Spleen (tissue), 11 donors: ENCODE data around the gene BYSL. TPM values are rescaled to one million over a fixed set of nuclear protein-coding genes. Genes with fewer than 3 reads are reported as not detected.

Experiments used
- DNase-seq: peaks from one replicate; pipeline ENCODE4 v3.0.0-alpha.2; 2020
- H3K27ac ChIP-seq, 8 donors: fragments of 200-600 bp; sonication (generic) in 7 of 8; 1 replicate in 4 of 8; 2 replicates in 4 of 8; pipeline versions ENCODE4 v1.5.0 to v1.8.0; 2016 to 2021; ENCODE audit warnings: inconsistent platforms in 4 of 8, mild to moderate bottlenecking in 4 of 8, moderate library complexity in 1 of 8
- H3K27me3 ChIP-seq, 7 donors: fragments of 200-600 bp; sonication (generic) in 6 of 7; replicated peaks in 1 of 7; 1 replicate in 4 of 7; 2 replicates in 3 of 7; pipeline versions ENCODE4 v1.5.0 to v1.8.0; 2016 to 2021; ENCODE audit warnings: inconsistent platforms in 3 of 7, mild to moderate bottlenecking in 1 of 7
- H3K36me3 ChIP-seq, 6 donors: fragments of 200-600 bp; sonication (generic) in 5 of 6; 1 replicate in 4 of 6; 2 replicates in 2 of 6; pipeline versions ENCODE4 v1.5.0 to v1.8.0; 2016 to 2021; ENCODE audit warnings: inconsistent platforms in 2 of 6
- H3K4me1 ChIP-seq, 6 donors: fragments of 200-600 bp; sonication (generic) in 5 of 6; 1 replicate in 3 of 6; 2 replicates in 3 of 6; pipeline versions ENCODE4 v1.5.0 to v1.8.0; 2016 to 2021; ENCODE audit warnings: inconsistent platforms in 3 of 6
- H3K4me3 ChIP-seq, 8 donors: fragments of 200-600 bp; sonication (generic) in 7 of 8; 1 replicate in 4 of 8; 2 replicates in 4 of 8; pipeline versions ENCODE4 v1.5.0 to v1.8.0; 2016 to 2021; ENCODE audit warnings: inconsistent platforms in 4 of 8, mild to moderate bottlenecking in 4 of 8, moderate library complexity in 2 of 8
- H3K9me3 ChIP-seq, 8 donors: fragments of 200-600 bp; sonication (generic) in 7 of 8; 1 replicate in 4 of 8; 2 replicates in 4 of 8; pipeline versions ENCODE4 v1.5.0 to v1.8.0; 2016 to 2021; ENCODE audit warnings: inconsistent platforms in 4 of 8
- CTCF ChIP-seq, 11 experiments: fragments of 200-600 bp in 7 of 11; fragments of 450-650 bp in 4 of 11; sonication (generic) in 4 of 11; IDR thresholded peaks in 8 of 11; conservative IDR thresholded peaks in 3 of 11; 1 replicate in 7 of 11; 2 replicates in 4 of 11; pipeline versions ENCODE4 v1.4.0 to v1.8.0; 2016 to 2021; ENCODE audit warnings: antibody characterized with exemption in 11 of 11, inconsistent platforms in 4 of 11, mild to moderate bottlenecking in 1 of 11
- POLR2A ChIP-seq, 3 donors: fragments of 450-650 bp; IDR thresholded peaks; one replicate each; pipeline ENCODE4 v1.5.1; 2017; ENCODE audit warnings: antibody characterized with exemption in 3 of 3, mild to moderate bottlenecking in 1 of 3
- POLR2AphosphoS5 ChIP-seq, 3 donors: sonication (generic); formaldehyde crosslinking; IDR thresholded peaks; one replicate each; pipeline ENCODE4 v1.5.1; 2017; ENCODE audit warnings: antibody characterized with exemption in 3 of 3
- WGBS, 5 donors: extraction: QIAGEN DNeasy Blood & Tissue Kit in 3 of 5; methylation state at CpG; one replicate each; pipeline versions ENCODE4 v1.1.5 to v1.1.7; 2013 to 2018; 5-methylcytosine and 5-hydroxymethylcytosine counted together
- intact Hi-C: fragments of 100-400 bp; cut with DNase I; formaldehyde crosslinking; loops from one replicate; pipeline ENCODE4 v1.15.0; 2023; ENCODE audit warnings: low total_unique reads
- polyA plus RNA-seq, 3 donors: library from polyadenylated mRNA; stranded (reverse); fragments of 200-250 nt; gene quantifications; one replicate each; pipeline ENCODE4 v1.2.1, GENCODE V29; 2013
- total RNA-seq, 7 donors: library from RNA; depleted of rRNA in 3 of 7; stranded (reverse); fragments of >200 nt in 3 of 7; fragmentation: NEBNext Ultra II Directional in 4 of 7; extraction: Animal tissue kit (Norgen Biotek cat#: 25700) in 4 of 7; gene quantifications; one replicate each; pipeline versions ENCODE4 v1.1.0 to v1.2.1, GENCODE V29; 2016 to 2021
- donor health status: healthy with polysubstance abuse.
- donor health status: DM: no; HTN: no; CAD: no; lungs with moderate emphysema.
- donor health status: DM: no; HTN: no; CAD: no.
- donor health status: Bipolar disorder and iron deficiency.
- donor health status: healthy.
- donor health status: DM: no; HTN: no; CAD: no.
- donor health status: DM: yes; HTN: yes; CAD: no.

The BYSL gene
- total and polyA plus RNA-seq, 10 donors: 5.9 to 19.7 (median 10.4) TPM

GRCh38 chr6:41932378-41932777 is 11.1 kb downstream of the BYSL start:
- Histone ChIP-seq H3K4me3 (no peak overlapping the region), H3K27me3 (no peaks in the 10 kb centered on the region), H3K27ac (no peak overlapping the region), H3K4me1 (peaks cover 26 to 59% (median 33%) of the 10 kb centered on the region in 6 donors), H3K9me3 (no peaks in the 10 kb centered on the region), H3K36me3 (peaks cover 0 to 100% (median 96%) of the 10 kb centered on the region in 6 donors)
- no peak for DNase-seq
- intact Hi-C loops: no loop called here
- no peak for TF ChIP-seq CTCF (IDR thresholded peaks at IDR 0.05 in 8 of 11, conservative IDR thresholded peaks at IDR 0.05 in 3 of 11)
- TF ChIP-seq POLR2A (IDR thresholded peaks at IDR 0.05): no peak
- TF ChIP-seq POLR2AphosphoS5 (IDR thresholded peaks at IDR 0.05): peak; percentile 48 to 74 (median 57)
- 88 to 96% (median 93%) methylated on average over 15 of the region's 15 CpGs for WGBS, 5 donors

GRCh38 chr6:41934278-41935192 is 13.2 kb downstream of the BYSL start:
- intact Hi-C loops: loop anchor here (5.0 kb wide), 1 partner anchor 108 kb away; no protein-coding TSS in a partner anchor
- peaks cover 47 to 71% (median 54%) of the 10 kb centered on the region in 6 donors for H3K4me1 ChIP-seq
- TF ChIP-seq POLR2AphosphoS5 (IDR thresholded peaks at IDR 0.05) (peak in 1 of 3 donors; percentile 44), CTCF (IDR thresholded peaks at IDR 0.05 in 8 of 11, conservative IDR thresholded peaks at IDR 0.05 in 3 of 11) (no peak)

GRCh38 chr6:41935193-41935574 is 13.9 kb downstream of the BYSL start:
- DNase-seq: no peak
- 8 to 44% (median 40%) methylated on average over 1 of the region's 1 CpG for WGBS, 5 donors
- Histone ChIP-seq H3K27ac (peak overlapping the region in 6 of 8 donors; percentile 54 to 96 (median 91)), H3K36me3 (peaks cover 0 to 100% (median 68%) of the 10 kb centered on the region in 6 donors), H3K4me1 (peaks cover 53 to 74% (median 61%) of the 10 kb centered on the region in 6 donors), H3K27me3 (no peaks in the 10 kb centered on the region), H3K4me3 (peak overlapping the region in 1 of 8 donors; percentile 98), H3K9me3 (no peaks in the 10 kb centered on the region)
- intact Hi-C loops: loop anchor here (5.0 kb wide), 1 partner anchor 107 kb away; no protein-coding TSS in a partner anchor
- TF ChIP-seq CTCF (IDR thresholded peaks at IDR 0.05 in 8 of 11, conservative IDR thresholded peaks at IDR 0.05 in 3 of 11): no peak
- no peak for TF ChIP-seq POLR2A (IDR thresholded peaks at IDR 0.05)
- no peak for TF ChIP-seq POLR2AphosphoS5 (IDR thresholded peaks at IDR 0.05)

More at GRCh38 chr6:41934278-41935192, 13.2 kb downstream of the BYSL start:
- no peak for DNase-seq
- 68 to 83% (median 73%) methylated on average over 7 of the region's 7 CpGs for WGBS, 5 donors
- Histone ChIP-seq H3K4me3 (no peak overlapping the region), H3K27ac (peak overlapping the region in 7 of 8 donors; percentile 22 to 96 (median 91)), H3K27me3 (no peaks in the 10 kb centered on the region), H3K36me3 (peaks cover 0 to 100% (median 74%) of the 10 kb centered on the region in 6 donors), H3K9me3 (no peaks in the 10 kb centered on the region)

GRCh38 chr6:41935685-41936072 is 14.4 kb downstream of the BYSL start:
- peak overlapping the region; percentile 54 to 96 (median 91) for H3K27ac ChIP-seq
- WGBS, 5 donors: 39 to 59% (median 54%) methylated on average over 5 to 8 of the region's 8 CpGs
- intact Hi-C loops: loop anchor here (5.0 kb wide), 1 partner anchor 107 kb away; no protein-coding TSS in a partner anchor

More at GRCh38 chr6:41935685-41936072, 14.4 kb downstream of the BYSL start:
- DNase-seq: no peak
- H3K27me3 ChIP-seq: no peaks in the 10 kb centered on the region
- peak overlapping the region in 3 of 8 donors; percentile 3 to 98 (median 9) for H3K4me3 ChIP-seq
- H3K9me3 ChIP-seq: no peaks in the 10 kb centered on the region
- TF ChIP-seq POLR2AphosphoS5 (IDR thresholded peaks at IDR 0.05): peak in 1 of 3 donors; percentile 59
- TF ChIP-seq CTCF (IDR thresholded peaks at IDR 0.05 in 8 of 11, conservative IDR thresholded peaks at IDR 0.05 in 3 of 11): no peak
- peaks cover 55 to 74% (median 66%) of the 10 kb centered on the region in 6 donors for H3K4me1 ChIP-seq
- peaks cover 0 to 99% (median 63%) of the 10 kb centered on the region in 6 donors for H3K36me3 ChIP-seq
